GM12892 (cell line): ENCODE measurements around the gene HPS1.

Source experiments
- DNase-seq: peaks from one replicate; pipeline ENCODE4 v3.0.0; 2011; ENCODE audit not compliant: insufficient read length
- FAIRE-seq: peaks from 2 replicates; lab custom pipeline; 2011; peaks lifted over from hg19 to GRCh38; lab: Jason Lieb, UNC
- POLR2A ChIP-seq: IDR thresholded peaks from 2 replicates; pipeline ENCODE4 v1.6.1; 2011; ENCODE audit warnings: low read depth, low read length, control low read depth
- POLR2AphosphoS5 ChIP-seq: IDR thresholded peaks from 2 replicates; pipeline ENCODE4 v1.6.1; 2011; ENCODE audit warnings: low read depth, low read length, control low read depth
- TAF1 ChIP-seq: IDR thresholded peaks from 2 replicates; pipeline ENCODE4 v1.6.1; 2011; ENCODE audit warnings: low read depth, mild to moderate bottlenecking, control low read depth, low read length, borderline replicate concordance

Gene HPS1

GRCh38 chr10:98474628-98475027 is 27.9 kb upstream of the HPS1 start:
- FAIRE-seq = peak; percentile 5

GRCh38 chr10:98472196-98472595 is 25.5 kb upstream of the HPS1 start:
- DNase-seq (no peak), FAIRE-seq (no peak)
- no peak for TF ChIP-seq POLR2AphosphoS5
- no peak for TF ChIP-seq TAF1
- TF ChIP-seq POLR2A = no peak

More at GRCh38 chr10:98474628-98475027, 27.9 kb upstream of the HPS1 start:
- TF ChIP-seq POLR2AphosphoS5 = no peak
- TF ChIP-seq TAF1 = no peak
- TF ChIP-seq POLR2A = no peak
- DNase-seq = no peak

DNA sequence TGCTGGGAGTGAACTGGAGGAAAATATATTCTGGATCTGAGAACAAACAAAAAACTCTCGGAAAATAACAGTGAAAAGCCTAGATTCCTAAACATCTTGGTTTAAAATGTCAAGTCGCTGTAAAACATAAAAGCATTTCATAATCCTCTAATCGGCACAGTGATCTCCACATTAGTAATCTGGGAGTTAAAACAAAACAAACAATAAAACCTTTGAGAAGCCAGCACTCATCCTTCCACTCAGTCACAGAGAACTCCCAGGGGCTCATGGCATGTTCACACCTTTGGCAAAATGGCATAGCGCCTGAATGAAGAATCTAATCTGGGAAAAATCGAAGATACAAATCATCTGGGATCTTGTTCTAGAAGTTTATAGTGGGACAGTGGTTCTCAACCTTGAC is 24.1 kb upstream of the HPS1 start:
- FAIRE-seq = no peak
- no peak for TF ChIP-seq TAF1
- no peak for TF ChIP-seq POLR2A
- TF ChIP-seq POLR2AphosphoS5 = no peak
- no peak for DNase-seq

DNA sequence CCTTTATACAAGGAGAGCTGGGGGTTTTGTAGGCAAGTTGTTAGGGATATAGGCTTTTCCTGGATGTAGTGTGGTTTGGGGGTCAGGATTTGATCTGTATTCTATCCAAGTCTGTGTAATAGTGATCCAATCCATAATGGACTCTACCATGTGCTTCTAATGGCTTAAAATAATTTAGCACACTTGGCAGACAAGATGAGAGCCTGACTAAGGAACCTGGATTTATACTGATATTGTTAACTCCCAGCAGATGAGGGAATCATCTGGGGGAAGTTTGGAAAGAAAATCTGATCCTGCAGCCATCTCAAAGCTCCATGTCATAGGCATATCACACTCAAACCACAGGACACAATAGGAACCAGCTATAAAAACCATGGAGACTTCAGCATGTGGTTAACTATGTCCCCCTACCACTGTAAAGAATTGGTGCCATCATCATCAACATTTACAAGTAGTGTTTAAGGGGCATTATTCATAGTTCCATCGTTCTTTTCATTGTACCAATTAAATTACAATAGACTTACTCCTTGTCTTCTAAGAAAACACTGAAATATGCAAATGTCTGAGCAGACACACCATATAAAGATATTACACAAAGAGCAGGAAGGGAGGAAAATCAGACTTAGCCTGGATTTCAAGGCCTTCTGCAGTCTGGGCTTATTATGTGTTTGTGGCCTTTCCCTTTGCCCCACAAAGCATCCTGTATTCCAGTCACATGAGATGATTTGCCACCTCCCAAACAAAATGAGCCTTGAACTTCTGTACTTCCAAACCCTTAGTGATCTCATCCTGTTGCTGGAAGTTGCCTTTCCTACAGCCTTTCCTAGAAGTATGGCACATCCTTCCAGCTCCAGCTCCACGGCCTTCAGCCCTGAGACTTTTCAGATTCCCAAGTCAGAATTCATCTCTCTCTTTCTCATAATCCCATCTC is 22.5 kb upstream of the HPS1 start:
- no peak for DNase-seq
- TF ChIP-seq TAF1 (no peak), POLR2AphosphoS5 (no peak), POLR2A (no peak)
- FAIRE-seq = no peak

DNA sequence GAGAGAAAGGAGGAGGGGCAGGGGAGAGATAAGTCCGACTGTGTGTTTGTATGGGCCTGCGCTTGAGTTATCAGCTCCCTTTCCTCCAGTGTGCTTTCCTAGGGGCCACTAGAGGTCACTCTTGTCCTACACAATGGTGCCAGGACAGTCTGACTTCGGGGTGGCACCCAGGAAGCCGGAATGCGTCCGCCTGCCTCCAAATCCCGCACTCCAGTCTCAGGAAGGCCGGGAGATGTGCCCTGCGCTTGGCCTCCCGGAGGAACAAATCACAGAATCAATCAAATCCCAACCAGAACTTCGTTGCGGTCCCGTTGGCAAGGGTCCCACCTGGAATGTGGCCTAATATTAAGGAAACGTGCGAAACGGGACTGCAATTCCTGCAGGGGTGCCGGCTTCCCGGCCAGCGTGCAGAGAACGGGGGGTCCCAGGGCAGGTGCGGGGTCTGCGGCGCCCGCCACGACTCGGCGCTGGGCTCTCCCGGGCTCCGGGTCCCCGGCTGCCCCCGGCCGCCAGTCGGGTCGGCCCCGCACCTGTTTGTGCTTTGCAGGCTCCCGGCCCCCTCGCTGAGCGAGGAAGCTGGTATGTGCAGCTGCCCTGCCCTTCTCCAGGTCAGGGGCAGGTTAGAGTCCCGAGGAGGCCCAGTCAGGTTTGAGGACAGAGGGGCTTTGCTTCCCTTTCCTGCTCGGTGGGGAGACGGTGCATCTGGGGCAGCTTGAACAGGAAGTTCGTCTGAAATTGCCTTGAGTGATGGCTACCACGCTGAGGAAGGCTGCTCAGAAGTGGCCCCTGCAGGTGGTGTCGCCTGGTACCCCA is 21.0 kb upstream of the HPS1 start:
- no peak for TF ChIP-seq POLR2AphosphoS5
- no peak for TF ChIP-seq POLR2A
- TF ChIP-seq TAF1 = no peak
- DNase-seq (peak; percentile 67), FAIRE-seq (peak; percentile 95)

- DNase-seq (no peak), FAIRE-seq (no peak)
- TF ChIP-seq POLR2AphosphoS5 (no peak), POLR2A (no peak), TAF1 (no peak)
Observed at GRCh38 chr10:98466861-98467505, 20.2 kb upstream of the HPS1 start.

GRCh38 chr10:98465866-98466265 is 19.1 kb upstream of the HPS1 start:
- DNase-seq (no peak), FAIRE-seq (no peak)
- TF ChIP-seq POLR2AphosphoS5 (no peak), POLR2A (no peak), TAF1 (no peak)

- no peak for FAIRE-seq
- TF ChIP-seq TAF1 (no peak), POLR2A (no peak), POLR2AphosphoS5 (no peak)
- no peak for DNase-seq
Observed at GRCh38 chr10:98463976-98464754, 17.4 kb upstream of the HPS1 start.

GRCh38 chr10:98463016-98463415 is 16.3 kb upstream of the HPS1 start:
- DNase-seq (no peak), FAIRE-seq (no peak)
- TF ChIP-seq POLR2AphosphoS5 (no peak), TAF1 (no peak), POLR2A (no peak)

DNA sequence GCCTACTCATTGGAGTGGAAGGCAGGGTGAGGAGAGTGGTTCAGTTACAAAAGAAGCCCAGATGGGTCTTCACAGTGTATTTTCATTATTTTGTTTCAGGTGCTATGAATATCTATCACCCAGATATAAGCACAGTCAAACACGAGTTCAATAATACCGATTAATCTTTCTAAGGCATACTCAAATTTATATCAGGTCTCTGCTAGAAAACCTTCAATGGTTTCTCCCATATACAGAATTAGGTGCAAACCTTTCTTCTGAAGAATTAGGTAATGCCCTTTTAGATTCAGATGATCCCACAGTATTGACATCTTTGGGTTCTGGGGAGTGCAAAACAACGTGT is 14.7 kb upstream of the HPS1 start:
- TF ChIP-seq TAF1 (no peak), POLR2AphosphoS5 (no peak), POLR2A (no peak)
- FAIRE-seq = no peak
- DNase-seq = no peak

GRCh38 chr10:98460837-98461499 is 14.2 kb upstream of the HPS1 start:
- no peak for DNase-seq
- no peak for TF ChIP-seq TAF1
- TF ChIP-seq POLR2A = no peak
- TF ChIP-seq POLR2AphosphoS5 = no peak
- no peak for FAIRE-seq
